Measurements from ENCODE around the gene STAG2. TPM values are rescaled to one million over a fixed set of nuclear protein-coding genes. Genes with fewer than 3 reads are reported as not detected.

STAG2 gene
- total RNA-seq, 2 experiments from 2014 or later: 84.7 to 89.4 TPM

- peaks cover 48% of the 10 kb centered on the region for H3K4me1 Mint-ChIP-seq (ENCODE audit: low read depth)
- peak overlapping the region; percentile 93 for H3K27ac Mint-ChIP-seq
- DNase-seq (peak in 1 of 14 experiments; percentile 39), ATAC-seq (ENCODE audit: poor library complexity) (no peak)
- peak overlapping the region; percentile 98 for H3K4me3 Mint-ChIP-seq
- H3K4me1 ChIP-seq (ENCODE audit: insufficient read depth, low read length): peaks cover 20% of the 10 kb centered on the region
- CTCF ChIA-PET: no interaction called here
- H3K36me3 ChIP-seq (ENCODE audit: insufficient read depth, low read length): peaks cover 2% of the 10 kb centered on the region
- H3K27me3 ChIP-seq (ENCODE audit: control insufficient read depth in 1 of 2, insufficient read depth in 2 of 2, low read length in 2 of 2): no peaks in the 10 kb centered on the region
- H3K27me3 Mint-ChIP-seq: peaks cover 7% of the 10 kb centered on the region
- no peak for TF ChIP-seq CTCF (IDR thresholded peaks at IDR 0.05)
- no peaks in the 10 kb centered on the region for H3K9me3 Mint-ChIP-seq
- peak overlapping the region; percentile 97 for H3K4me3 ChIP-seq (ENCODE audit: low read length)
- H3K9me3 ChIP-seq (ENCODE audit: control insufficient read depth in 1 of 2, insufficient read depth in 1 of 2, low read length in 2 of 2): no peaks in the 10 kb centered on the region
- intact Hi-C loops (cut with DNase I, micrococcal nuclease): loop anchor here (5.0 to 10.0 kb wide), 4 partner anchors 132 to 381 kb away; partner anchors contain the start of genes SH2D1A (in 1 of the 2) and THOC2 (in 1 of the 2)
- H3K27ac ChIP-seq (ENCODE audit: low read depth in 1 of 2, low read length in 2 of 2): no peak overlapping the region
- H3K36me3 Mint-ChIP-seq (ENCODE audit: low read depth): peaks cover 46% of the 10 kb centered on the region
- POLR2A ChIA-PET: no interaction called here
Observed at GRCh38 chrX:123964156-123964834, 2.8 kb downstream of the STAG2 start.

- TF ChIP-seq CTCF (IDR thresholded peaks at IDR 0.05): no peak
- Histone ChIP-seq H3K4me1 (ENCODE audit: insufficient read depth, low read length) (peaks cover 19% of the 10 kb centered on the region), H3K27ac (ENCODE audit: low read depth in 1 of 2, low read length in 2 of 2) (no peak overlapping the region), H3K36me3 (ENCODE audit: insufficient read depth, low read length) (peaks cover 2% of the 10 kb centered on the region), H3K4me3 (ENCODE audit: low read length) (no peak overlapping the region), H3K27me3 (ENCODE audit: control insufficient read depth in 1 of 2, insufficient read depth in 2 of 2, low read length in 2 of 2) (no peaks in the 10 kb centered on the region), H3K9me3 (ENCODE audit: control insufficient read depth in 1 of 2, insufficient read depth in 1 of 2, low read length in 2 of 2) (no peaks in the 10 kb centered on the region)
- Mint-ChIP-seq H3K27ac (peak overlapping the region; percentile 93), H3K36me3 (ENCODE audit: low read depth) (peaks cover 39% of the 10 kb centered on the region), H3K9me3 (no peaks in the 10 kb centered on the region), H3K27me3 (peaks cover under 1% of the 10 kb centered on the region), H3K4me3 (peak overlapping the region; percentile 25), H3K4me1 (ENCODE audit: low read depth) (peaks cover 59% of the 10 kb centered on the region)
- intact Hi-C loops (cut with DNase I, micrococcal nuclease): loop anchor here in 1 of 2 experiments (10.0 kb wide), 1 partner anchor 379 kb away; the partner anchor contains the start of gene SH2D1A
- ChIA-PET POLR2A (no interaction called here), CTCF (interaction anchor here (0.7 kb wide), 1 partner anchor 55 kb away, joined by 4 read pairs; no protein-coding TSS in a partner anchor)
- ATAC-seq (ENCODE audit: poor library complexity) (no peak), DNase-seq (no peak)
Observed at GRCh38 chrX:123965712-123966111, 4.2 kb downstream of the STAG2 start.

- Mint-ChIP-seq H3K9me3 (no peaks in the 10 kb centered on the region), H3K27ac (no peak overlapping the region), H3K27me3 (no peaks in the 10 kb centered on the region), H3K4me3 (no peak overlapping the region), H3K36me3 (ENCODE audit: low read depth) (peaks cover 23% of the 10 kb centered on the region), H3K4me1 (ENCODE audit: low read depth) (peaks cover 73% of the 10 kb centered on the region)
- Histone ChIP-seq H3K9me3 (ENCODE audit: control insufficient read depth in 1 of 2, insufficient read depth in 1 of 2, low read length in 2 of 2) (no peaks in the 10 kb centered on the region), H3K4me1 (ENCODE audit: insufficient read depth, low read length) (peaks cover 19% of the 10 kb centered on the region), H3K4me3 (ENCODE audit: low read length) (no peak overlapping the region), H3K27ac (ENCODE audit: low read depth in 1 of 2, low read length in 2 of 2) (no peak overlapping the region), H3K27me3 (ENCODE audit: control insufficient read depth in 1 of 2, insufficient read depth in 2 of 2, low read length in 2 of 2) (no peaks in the 10 kb centered on the region), H3K36me3 (ENCODE audit: insufficient read depth, low read length) (peaks cover 2% of the 10 kb centered on the region)
- ATAC-seq (ENCODE audit: poor library complexity) (no peak), DNase-seq (no peak)
- POLR2A ChIA-PET: no interaction called here
- intact Hi-C loops (cut with DNase I, micrococcal nuclease): loop anchor here in 1 of 2 experiments (10.0 kb wide), 1 partner anchor 377 kb away; the partner anchor contains the start of gene SH2D1A
- CTCF ChIA-PET: no interaction called here
- no peak for TF ChIP-seq CTCF (IDR thresholded peaks at IDR 0.05)
Observed at GRCh38 chrX:123967497-123967896, 6.0 kb downstream of the STAG2 start.

Data from CD4-positive, alpha-beta T cell (primary cell).